Mucosa of stomach (tissue), 1 donor: ENCODE results near the gene SETD2.

Experiments
- H3K27me3 ChIP-seq: one replicate; pipeline ENCODE4 v1.7.0; 2013; ENCODE audit warnings: mild to moderate bottlenecking, low read length; ENCODE audit not compliant: control insufficient read depth, insufficient read depth
- H3K36me3 ChIP-seq: one replicate; pipeline ENCODE4 v1.7.0; 2013; ENCODE audit warnings: low read length; ENCODE audit not compliant: control insufficient read depth, insufficient read depth
- H3K4me1 ChIP-seq: one replicate; pipeline ENCODE4 v1.7.0; 2013; ENCODE audit warnings: mild to moderate bottlenecking, low read length; ENCODE audit not compliant: control insufficient read depth, insufficient read depth
- H3K4me3 ChIP-seq: one replicate; pipeline ENCODE4 v1.7.0; 2013; ENCODE audit warnings: low read length
- H3K9ac ChIP-seq: one replicate; pipeline ENCODE4 v1.7.0; 2013; ENCODE audit warnings: mild to moderate bottlenecking, low read length, moderate library complexity
- H3K9me3 ChIP-seq: one replicate; pipeline ENCODE4 v1.7.0; 2013; ENCODE audit warnings: mild to moderate bottlenecking, low read length, moderate library complexity; ENCODE audit not compliant: control insufficient read depth
- donor health status: Pancreatic carcinoma.

The SETD2 gene

DNA sequence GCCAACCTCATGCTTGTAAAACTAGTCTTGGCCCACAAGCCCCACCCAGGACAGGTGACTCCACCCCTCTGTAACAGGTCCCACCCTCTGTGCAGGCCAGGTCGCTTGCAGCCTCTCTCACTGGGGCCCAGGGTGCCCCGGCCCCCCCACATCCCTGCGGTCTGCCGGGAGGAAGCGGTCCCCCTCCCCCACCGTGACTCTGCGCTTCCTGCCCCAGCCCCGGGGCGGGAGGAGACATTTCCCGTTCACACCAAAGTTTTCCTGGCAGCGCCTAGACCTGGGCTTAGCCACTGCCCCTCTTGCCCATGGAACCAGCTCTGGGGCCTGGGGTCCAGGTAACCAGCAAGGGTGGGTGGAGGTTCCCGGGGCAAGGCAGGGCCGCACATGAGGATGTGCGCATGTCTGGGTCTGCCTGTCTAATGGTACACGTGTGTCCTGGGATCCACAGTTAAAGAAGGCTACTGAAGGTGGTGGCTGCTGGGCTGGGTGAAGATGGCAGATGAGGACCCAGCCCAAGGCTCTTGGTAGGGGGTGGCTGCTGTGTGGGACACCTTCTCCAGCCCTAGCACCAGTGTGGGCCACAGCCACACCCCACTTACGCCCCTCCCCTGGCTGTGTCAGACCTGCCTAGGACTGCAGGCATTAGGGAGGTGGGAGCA, 176.0 kb downstream of the SETD2 start:
- H3K9ac ChIP-seq, result peak overlapping the region; percentile 16

DNA sequence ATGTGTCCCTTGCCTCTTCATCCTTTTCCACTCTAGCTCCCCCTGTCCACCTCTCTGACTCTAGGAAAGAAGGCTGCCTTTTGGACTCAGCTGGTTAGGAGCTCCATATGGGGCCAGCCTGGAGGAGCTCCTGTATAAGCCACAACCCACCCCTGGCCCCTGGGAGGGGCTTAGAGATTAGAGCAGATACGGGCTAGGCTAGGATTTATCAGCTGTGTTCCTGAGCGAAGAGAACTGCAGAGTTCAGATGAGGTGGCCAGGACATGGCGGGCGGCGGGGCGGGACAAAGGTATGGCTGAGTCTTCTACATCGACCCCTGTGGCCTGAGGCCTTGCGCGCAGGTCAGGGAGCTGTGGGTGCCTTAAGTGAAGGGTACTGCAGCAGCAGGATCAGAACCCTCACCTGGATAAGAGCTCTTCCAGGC, 176.6 kb downstream of the SETD2 start:
- peaks cover 18% of the 10 kb centered on the region for H3K36me3 ChIP-seq
- no peak overlapping the region for H3K4me3 ChIP-seq
- H3K4me1 ChIP-seq, result peaks cover 58% of the 10 kb centered on the region

More for the DNA sequence above, 176.0 kb downstream of the SETD2 start:
- Histone ChIP-seq H3K27me3 (no peaks in the 10 kb centered on the region), H3K4me3 (no peak overlapping the region), H3K36me3 (peaks cover 18% of the 10 kb centered on the region), H3K4me1 (peaks cover 53% of the 10 kb centered on the region), H3K9me3 (no peaks in the 10 kb centered on the region)

DNA sequence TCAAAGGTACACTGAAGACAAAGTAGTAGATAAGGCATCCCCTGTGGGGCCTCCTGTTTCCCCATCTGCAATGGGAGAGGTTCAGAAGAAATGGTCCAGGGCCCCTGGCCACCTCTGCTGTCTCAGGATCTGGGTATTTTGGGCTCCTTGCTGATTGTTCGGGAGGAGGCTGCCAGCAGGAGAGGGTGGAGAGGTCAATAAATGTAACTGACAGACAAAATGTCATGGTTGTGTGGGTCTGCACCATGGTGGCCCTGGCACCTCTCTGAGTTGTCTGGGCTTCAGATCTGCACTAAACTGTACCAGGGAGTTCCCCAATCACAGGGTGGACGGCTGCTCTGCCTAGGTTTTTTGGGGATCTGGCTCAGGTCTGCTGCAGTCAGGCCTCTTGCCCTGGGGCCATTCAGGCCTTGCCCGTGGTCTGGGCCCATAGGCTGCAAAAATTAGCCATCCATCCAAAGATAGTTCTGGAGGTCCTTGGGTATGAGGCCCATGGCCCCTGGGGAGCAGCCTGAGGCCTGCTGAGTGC, 177.1 kb downstream of the SETD2 start:
- Histone ChIP-seq H3K27me3 (no peaks in the 10 kb centered on the region), H3K9ac (peak overlapping the region; percentile 24), H3K4me1 (peaks cover 63% of the 10 kb centered on the region), H3K4me3 (no peak overlapping the region), H3K36me3 (peaks cover 18% of the 10 kb centered on the region), H3K9me3 (no peaks in the 10 kb centered on the region)

More for the DNA sequence above, 176.6 kb downstream of the SETD2 start:
- Histone ChIP-seq H3K9ac (peak overlapping the region; percentile 24), H3K27me3 (no peaks in the 10 kb centered on the region), H3K9me3 (no peaks in the 10 kb centered on the region)

DNA sequence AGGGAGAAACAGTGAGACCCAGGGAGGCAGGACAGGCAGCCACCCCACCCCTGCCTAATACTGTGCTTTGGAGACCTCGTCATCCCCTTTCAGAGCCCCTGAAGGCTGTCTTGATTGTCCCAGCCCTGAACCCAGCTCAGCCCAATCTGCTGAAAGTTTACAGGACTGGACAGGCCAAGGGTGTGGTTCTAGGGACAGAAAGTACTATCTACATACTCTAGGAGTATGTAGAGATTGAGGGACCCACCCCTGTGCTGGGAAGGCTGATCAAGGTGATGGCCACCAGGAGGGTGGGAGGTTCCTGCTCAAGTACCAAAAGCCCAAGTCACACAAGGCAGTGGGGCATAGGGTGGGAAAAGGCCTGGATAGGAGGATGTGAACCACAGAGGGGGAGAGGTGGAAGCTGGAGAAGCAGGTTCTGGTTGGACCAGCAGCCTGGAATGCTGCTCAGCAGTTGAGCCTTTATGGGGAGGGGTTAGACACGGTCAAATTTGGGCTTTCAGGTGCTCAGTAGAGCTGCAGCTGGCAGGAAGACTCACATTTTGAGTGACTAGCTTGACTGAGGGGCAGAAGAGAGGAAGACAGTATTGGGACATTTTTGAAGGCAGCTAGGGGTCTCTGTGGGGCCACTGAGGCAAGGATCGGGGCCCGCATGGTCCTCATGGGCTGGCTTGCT, 177.7 kb downstream of the SETD2 start:
- Histone ChIP-seq H3K36me3 (peaks cover 18% of the 10 kb centered on the region), H3K4me1 (peaks cover 69% of the 10 kb centered on the region), H3K4me3 (peak overlapping the region; percentile 11), H3K27me3 (no peaks in the 10 kb centered on the region), H3K9ac (no peak overlapping the region), H3K9me3 (no peaks in the 10 kb centered on the region)

DNA sequence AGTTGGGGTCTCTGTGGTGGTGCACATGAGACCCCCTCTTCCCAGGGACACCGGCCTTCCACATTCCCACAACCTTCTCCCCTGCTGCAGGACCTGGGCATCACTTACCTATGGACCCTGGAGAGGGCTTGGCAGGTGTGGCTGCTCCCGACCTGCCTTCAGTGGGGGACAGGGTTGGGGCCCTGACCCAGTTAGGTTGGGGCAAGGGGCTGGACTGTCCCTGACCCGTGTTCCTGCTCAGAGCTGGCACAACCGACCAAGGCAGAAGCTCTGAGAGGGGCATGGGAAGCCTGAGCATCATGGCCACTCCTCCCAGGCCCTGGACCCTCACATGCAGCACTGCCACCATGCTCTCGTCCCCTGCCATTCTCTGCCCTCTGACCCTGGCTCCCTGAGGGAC, 178.3 kb downstream of the SETD2 start:
- no peaks in the 10 kb centered on the region for H3K27me3 ChIP-seq
- no peaks in the 10 kb centered on the region for H3K9me3 ChIP-seq
- H3K4me3 ChIP-seq, result peak overlapping the region; percentile 11
- peaks cover 70% of the 10 kb centered on the region for H3K4me1 ChIP-seq
- H3K36me3 ChIP-seq, result peaks cover 17% of the 10 kb centered on the region
- no peak overlapping the region for H3K9ac ChIP-seq

DNA sequence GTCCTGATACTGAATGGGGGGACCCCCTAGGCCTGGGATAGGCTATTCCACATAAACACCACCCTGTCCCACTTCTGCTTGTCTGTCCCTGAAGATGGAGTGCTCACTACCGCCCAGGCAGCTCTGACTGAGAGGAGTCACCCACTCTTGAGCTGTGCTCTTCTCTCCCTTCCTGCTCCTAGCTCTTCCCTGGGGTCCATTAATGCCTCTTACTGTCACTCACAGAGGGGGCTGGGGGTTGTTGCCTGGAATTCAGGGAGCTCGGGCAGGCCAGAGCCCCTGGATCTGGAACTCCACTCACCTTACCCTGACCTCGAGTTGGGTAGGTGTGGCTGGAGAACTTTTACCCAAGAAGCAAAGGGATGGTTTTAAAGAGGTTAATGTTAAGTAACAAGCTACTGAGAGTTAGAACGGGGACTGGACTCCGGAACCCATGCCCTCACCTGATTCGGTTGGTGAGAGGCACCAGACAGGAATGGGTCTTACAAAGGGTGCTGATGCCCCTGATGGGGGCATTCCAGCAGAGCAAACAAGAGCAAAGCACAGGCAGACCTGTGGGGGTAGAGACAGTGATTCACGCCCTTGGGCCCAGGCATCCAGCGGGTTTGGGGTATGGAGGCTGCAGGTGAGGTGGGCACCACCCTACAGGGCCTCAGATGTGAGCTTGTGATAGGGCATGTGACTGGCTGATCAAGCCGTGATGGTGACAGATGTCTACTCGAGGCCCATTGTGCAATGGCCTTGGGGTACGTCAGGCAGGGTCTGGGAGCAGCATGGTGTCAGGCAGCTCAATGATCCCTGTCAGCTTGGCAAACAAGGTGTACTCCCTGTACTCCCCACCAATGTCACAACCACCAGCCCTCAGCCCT, 179.1 kb downstream of the SETD2 start:
- peaks cover 9% of the 10 kb centered on the region for H3K36me3 ChIP-seq
- H3K9ac ChIP-seq, result no peak overlapping the region
- H3K9me3 ChIP-seq, result no peaks in the 10 kb centered on the region
- H3K4me3 ChIP-seq, result no peak overlapping the region
- peaks cover 70% of the 10 kb centered on the region for H3K4me1 ChIP-seq
- H3K27me3 ChIP-seq, result no peaks in the 10 kb centered on the region

DNA sequence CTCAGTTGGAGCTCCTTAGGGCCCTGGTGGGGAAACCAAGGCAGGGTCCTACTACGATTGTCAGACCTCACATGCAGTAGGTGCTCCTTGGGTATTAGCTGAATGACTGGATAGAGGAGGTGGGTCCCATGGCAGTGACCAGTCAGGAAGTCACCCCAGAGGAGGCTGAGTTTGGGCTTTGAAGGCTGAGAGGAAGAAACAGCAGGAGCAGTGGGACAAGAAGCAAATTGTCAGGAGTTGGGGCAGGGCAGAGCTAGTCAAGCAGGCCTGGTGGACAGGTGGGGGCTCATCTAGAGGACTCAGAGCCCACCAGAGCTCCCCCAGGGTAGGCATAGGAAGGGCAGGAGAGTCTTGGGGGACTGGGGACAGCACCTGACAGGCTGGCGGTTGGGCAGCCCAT, 181.4 kb downstream of the SETD2 start:
- Histone ChIP-seq H3K36me3 (no peaks in the 10 kb centered on the region), H3K4me1 (peaks cover 75% of the 10 kb centered on the region), H3K27me3 (no peaks in the 10 kb centered on the region), H3K9ac (peak overlapping the region; percentile 89), H3K9me3 (no peaks in the 10 kb centered on the region), H3K4me3 (no peak overlapping the region)

DNA sequence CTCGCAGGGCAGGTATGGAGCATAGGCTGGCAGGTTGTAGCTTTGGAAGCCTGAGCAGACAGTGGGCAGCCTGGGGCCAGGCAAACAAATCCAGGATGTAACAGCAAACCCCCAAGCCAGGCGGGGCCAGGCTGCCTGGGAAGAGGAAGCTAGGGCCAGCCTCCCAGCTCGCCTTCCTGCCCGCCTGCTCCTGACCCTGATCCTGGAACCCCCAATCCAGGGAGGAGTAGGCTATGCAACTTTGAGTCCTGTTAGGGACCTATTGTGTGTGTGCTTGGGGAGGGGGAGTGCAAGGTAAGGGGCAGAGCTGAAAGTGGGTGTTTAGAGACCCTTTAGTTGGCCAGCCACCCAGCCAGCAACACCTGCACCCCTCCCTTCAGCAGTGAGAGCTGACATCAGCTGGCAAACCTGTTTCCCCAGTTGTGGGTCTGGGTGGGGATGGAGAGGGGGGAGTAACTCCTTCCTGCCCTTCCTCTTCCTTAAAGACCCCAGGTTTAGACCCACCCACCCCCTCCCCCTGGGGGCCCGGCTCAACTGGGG, 181.9 kb downstream of the SETD2 start:
- Histone ChIP-seq H3K9me3 (no peaks in the 10 kb centered on the region), H3K9ac (peak overlapping the region; percentile 89), H3K27me3 (no peaks in the 10 kb centered on the region), H3K4me3 (peak overlapping the region; percentile 73), H3K36me3 (no peaks in the 10 kb centered on the region), H3K4me1 (peaks cover 72% of the 10 kb centered on the region)

DNA sequence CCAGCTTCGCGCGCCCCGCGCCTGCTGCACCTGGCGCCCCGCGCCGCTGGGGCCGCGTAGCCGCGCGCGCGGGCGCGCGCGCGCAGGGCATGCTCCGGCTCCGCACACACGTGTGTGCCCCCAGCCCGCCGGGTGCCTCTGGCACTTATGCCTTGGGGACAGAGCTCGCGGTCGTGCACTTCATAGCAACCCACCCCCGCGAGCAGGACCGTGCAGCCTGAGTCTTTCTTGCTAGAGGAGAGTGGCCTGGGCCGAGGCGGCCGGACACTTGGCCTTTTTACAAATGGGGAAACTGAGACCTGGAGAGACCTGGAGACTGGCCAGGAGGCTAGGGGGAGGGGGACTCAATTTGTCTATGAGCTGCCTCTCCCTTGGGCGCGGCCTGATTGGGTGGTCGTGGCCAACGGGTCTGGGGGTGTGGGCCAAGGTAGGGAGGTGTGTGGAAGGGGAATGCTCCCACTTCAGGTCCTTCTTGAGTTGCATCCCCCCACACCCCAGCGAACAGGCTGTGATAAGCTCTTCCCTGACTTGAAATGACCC, 183.9 kb downstream of the SETD2 start:
- H3K4me3 ChIP-seq, result peak overlapping the region; percentile 73
- peaks cover 52% of the 10 kb centered on the region for H3K4me1 ChIP-seq
- H3K9ac ChIP-seq, result peak overlapping the region; percentile 89
- no peaks in the 10 kb centered on the region for H3K9me3 ChIP-seq
- no peaks in the 10 kb centered on the region for H3K36me3 ChIP-seq
- H3K27me3 ChIP-seq, result no peaks in the 10 kb centered on the region

DNA sequence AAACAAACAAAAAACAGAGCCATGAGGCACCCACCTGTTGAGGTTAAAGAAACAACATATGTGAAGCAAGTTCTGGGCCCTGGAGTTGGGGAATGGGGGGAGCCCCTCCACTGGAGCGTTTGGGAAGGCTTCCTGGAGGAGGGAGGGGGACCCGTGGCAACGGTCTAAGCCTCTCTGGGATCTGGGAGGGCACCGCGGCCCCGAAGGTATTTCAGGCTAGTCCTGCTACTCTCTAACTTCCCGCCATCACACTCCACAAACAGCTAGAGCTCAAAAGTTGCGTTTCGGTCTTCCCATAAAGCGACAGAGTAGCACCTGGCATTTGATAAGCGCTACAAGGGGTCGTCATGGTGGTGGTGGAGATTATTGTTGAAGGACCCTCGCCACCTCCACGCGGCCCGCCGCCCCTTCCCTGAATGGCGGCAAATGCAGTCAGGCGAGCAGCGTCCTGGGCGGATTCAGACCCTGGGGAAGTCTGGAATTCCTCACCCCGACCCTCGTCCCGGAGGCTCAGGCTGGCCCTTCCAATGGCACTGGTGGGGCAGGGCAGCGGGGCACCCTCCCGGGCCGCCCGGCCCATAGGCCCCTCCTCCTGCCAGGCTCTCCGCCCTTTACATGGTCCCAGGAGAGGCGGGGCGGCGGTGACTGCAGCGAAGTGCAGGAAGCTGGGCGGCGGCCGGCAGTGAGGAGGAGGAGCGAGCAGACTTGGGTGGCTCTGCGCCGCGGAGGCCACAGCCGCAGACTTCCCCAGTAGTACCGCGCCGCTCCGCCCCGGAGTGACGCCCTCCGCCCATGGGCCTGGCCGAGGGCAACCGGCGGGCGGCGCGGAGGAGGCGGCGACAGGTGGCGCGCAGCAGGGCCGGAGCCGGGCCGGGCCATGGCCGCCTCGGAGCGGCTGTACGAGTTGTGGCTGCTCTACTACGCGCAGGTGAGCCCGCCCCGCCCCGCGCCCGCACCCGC, 184.6 kb downstream of the SETD2 start, which contains the start of gene NBEAL2:
Gene NBEAL2 (plus strand): TSS at position 682 of the 960 bp plus-strand sequence. CDS start 196 bp downstream, at position 878.
- no peaks in the 10 kb centered on the region for H3K27me3 ChIP-seq
- no peaks in the 10 kb centered on the region for H3K36me3 ChIP-seq
- H3K4me1 ChIP-seq, result peaks cover 44% of the 10 kb centered on the region
- no peaks in the 10 kb centered on the region for H3K9me3 ChIP-seq
- peak within 1 kb of the TSS; percentile 96 for H3K9ac ChIP-seq
- H3K4me3 ChIP-seq, result peak within 1 kb of the TSS; percentile 73
